ENCODE data around the gene PCED1B. TPM values are rescaled to one million over a fixed set of nuclear protein-coding genes. Genes with fewer than 3 reads are reported as not detected.

Gene PCED1B
- total RNA-seq, 1 experiment from 2014 or later: 3.3 TPM

DNA sequence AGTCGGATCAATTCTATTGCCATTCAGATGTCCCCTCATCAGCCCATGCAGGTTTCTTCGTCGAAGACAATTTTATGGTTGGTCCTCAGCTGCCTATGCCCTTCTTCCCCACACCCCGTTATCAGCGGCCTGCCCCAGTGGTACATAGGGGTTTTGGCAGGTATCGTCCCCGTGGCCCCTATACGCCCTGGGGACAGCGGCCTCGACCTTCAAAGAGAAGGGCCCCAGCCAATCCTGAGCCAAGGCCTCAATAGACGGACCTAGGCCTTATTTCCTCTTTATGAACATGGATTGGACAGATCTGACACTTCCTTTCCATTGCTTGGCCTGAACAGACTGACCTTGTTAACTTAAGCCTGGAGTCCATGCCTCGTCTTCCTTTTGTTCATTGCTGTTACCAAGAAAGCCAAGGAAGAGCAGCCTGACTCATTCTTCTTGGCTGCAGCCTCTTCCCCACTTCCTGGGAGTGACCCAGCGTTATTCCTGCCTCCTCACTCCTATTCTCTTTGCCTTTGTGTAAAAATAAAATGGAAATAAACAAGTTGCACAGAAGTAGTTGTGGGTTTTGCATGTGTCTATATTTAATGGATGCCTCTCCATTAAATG lies 156.8 kb downstream of the PCED1B start:
- no peak overlapping the region for H3K14ac ChIP-seq (ENCODE audit: insufficient read depth, low read length)
- H3K27ac Mint-ChIP-seq: no peak overlapping the region; a peak in 1 of 7 replicates
- no peak overlapping the region for H3T11ph ChIP-seq (ENCODE audit: low read length)
- H2BK12ac ChIP-seq (ENCODE audit: insufficient read length, low read depth, low read length): no peak overlapping the region
- no peak overlapping the region for H3K4me2 ChIP-seq (ENCODE audit: insufficient read depth, insufficient read length, low read length)
- no peak overlapping the region for H2BK5ac ChIP-seq (ENCODE audit: insufficient read length, low read length)
- TF ChIP-seq, protein P1, sequence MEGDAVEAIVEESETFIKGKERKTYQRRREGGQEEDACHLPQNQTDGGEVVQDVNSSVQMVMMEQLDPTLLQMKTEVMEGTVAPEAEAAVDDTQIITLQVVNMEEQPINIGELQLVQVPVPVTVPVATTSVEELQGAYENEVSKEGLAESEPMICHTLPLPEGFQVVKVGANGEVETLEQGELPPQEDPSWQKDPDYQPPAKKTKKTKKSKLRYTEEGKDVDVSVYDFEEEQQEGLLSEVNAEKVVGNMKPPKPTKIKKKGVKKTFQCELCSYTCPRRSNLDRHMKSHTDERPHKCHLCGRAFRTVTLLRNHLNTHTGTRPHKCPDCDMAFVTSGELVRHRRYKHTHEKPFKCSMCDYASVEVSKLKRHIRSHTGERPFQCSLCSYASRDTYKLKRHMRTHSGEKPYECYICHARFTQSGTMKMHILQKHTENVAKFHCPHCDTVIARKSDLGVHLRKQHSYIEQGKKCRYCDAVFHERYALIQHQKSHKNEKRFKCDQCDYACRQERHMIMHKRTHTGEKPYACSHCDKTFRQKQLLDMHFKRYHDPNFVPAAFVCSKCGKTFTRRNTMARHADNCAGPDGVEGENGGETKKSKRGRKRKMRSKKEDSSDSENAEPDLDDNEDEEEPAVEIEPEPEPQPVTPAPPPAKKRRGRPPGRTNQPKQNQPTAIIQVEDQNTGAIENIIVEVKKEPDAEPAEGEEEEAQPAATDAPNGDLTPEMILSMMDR (conservative IDR thresholded peaks at IDR 0.05): no peak
- no peaks in the 10 kb centered on the region; the same call in 1 of the 2 replicates for H3K27me3 Mint-ChIP-seq (ENCODE audit: low read depth)
- peaks cover 9 to 14% of the 10 kb centered on the region in 2 experiments; a peak in 3 of 4 replicates for H3K4me1 Mint-ChIP-seq
- peaks cover 0 to 2% of the 10 kb centered on the region in 2 experiments; a peak in 2 of 5 replicates for H3K9me3 Mint-ChIP-seq
- H2AK5ac ChIP-seq (ENCODE audit: insufficient read length, low read length): no peak overlapping the region
- no peaks in the 10 kb centered on the region for H3K27me3 ChIP-seq (ENCODE audit: insufficient read depth, low read length)
- H3K4me3 Mint-ChIP-seq: no peak overlapping the region
- no CpG with 5 or more reads among the region's 13 CpGs for WGBS (ENCODE audit: extremely low coverage, insufficient read length, low lambda C conversion rate)
- no peak overlapping the region for H3K18ac ChIP-seq (ENCODE audit: insufficient read length, low read depth, low read length)
- no peak for DNase-seq
- H3K9ac ChIP-seq (ENCODE audit: extremely low read depth, insufficient read length, low read length): no peak overlapping the region
- no peak overlapping the region for H2BK120ac ChIP-seq (ENCODE audit: low read depth, low read length, poor library complexity, severe bottlenecking)
- H4K8ac ChIP-seq (replicated peaks; ENCODE audit: insufficient read length, low read depth, low read length): no peak overlapping the region
- peaks cover 4 to 8% (median 5%) of the 10 kb centered on the region in 3 experiments; a peak in 6 of 7 replicates for H3K36me3 Mint-ChIP-seq (ENCODE audit: insufficient read depth in 1 of 3, low read depth in 3 of 3)
- H3K27ac ChIP-seq (ENCODE audit: insufficient read length, low read depth, low read length): no peak overlapping the region
- H4K91ac ChIP-seq (ENCODE audit: insufficient read length, low read depth, low read length): no peak overlapping the region
- H3K23ac ChIP-seq (ENCODE audit: insufficient read length, low read depth, low read length): no peak overlapping the region
- no peaks in the 10 kb centered on the region for H4K20me1 ChIP-seq (ENCODE audit: control insufficient read depth, insufficient read depth, insufficient read length)
- no peaks in the 10 kb centered on the region for H3K9me3 ChIP-seq (ENCODE audit: control insufficient read depth, low read depth, low read length)
- no peak overlapping the region for H3K56ac ChIP-seq (ENCODE audit: insufficient read length, low read depth, low read length)
- no peaks in the 10 kb centered on the region for H3K79me1 ChIP-seq (ENCODE audit: insufficient read depth, low read depth, low read length, poor library complexity, severe bottlenecking)
- no peaks in the 10 kb centered on the region for H3K23me2 ChIP-seq (ENCODE audit: insufficient read length, low read depth, low read length, poor library complexity, severe bottlenecking)
- H3K4ac ChIP-seq (ENCODE audit: low read depth, low read length): no peak overlapping the region
- no peak overlapping the region for H2BK15ac ChIP-seq (ENCODE audit: low read depth, low read length)
- H3K4me1 ChIP-seq (ENCODE audit: insufficient read depth, low read length): no peaks in the 10 kb centered on the region; the same call in none of the 2 replicates
- H3K79me2 ChIP-seq (ENCODE audit: insufficient read depth, low read length): no peaks in the 10 kb centered on the region
- no peak overlapping the region for H4K5ac ChIP-seq (ENCODE audit: insufficient read length, low read depth, low read length)
- no peak overlapping the region for H2AFZ ChIP-seq (ENCODE audit: low read length)
- H2BK20ac ChIP-seq (ENCODE audit: low read depth, low read length, poor library complexity, severe bottlenecking): no peak overlapping the region
